Activated CD8-positive, alpha-beta memory T cell treated with anti-CD3 and anti-CD28 coated beads for 48 hours (primary cell): ENCODE measurements around the gene SETSIP.
"Not testable (repeated sequence)": the region's sequence is repeated elsewhere in the genome, so short reads cannot be mapped to it uniquely, and the experiment has no call there.

ENCODE experiments used
- DNase-seq, 3 experiments: peaks; one replicate each; pipeline ENCODE4 v3.0.0-alpha.2; 2020; ENCODE audit warnings: low read depth in 2 of 3, low spot score in 2 of 3

SETSIP gene

DNA sequence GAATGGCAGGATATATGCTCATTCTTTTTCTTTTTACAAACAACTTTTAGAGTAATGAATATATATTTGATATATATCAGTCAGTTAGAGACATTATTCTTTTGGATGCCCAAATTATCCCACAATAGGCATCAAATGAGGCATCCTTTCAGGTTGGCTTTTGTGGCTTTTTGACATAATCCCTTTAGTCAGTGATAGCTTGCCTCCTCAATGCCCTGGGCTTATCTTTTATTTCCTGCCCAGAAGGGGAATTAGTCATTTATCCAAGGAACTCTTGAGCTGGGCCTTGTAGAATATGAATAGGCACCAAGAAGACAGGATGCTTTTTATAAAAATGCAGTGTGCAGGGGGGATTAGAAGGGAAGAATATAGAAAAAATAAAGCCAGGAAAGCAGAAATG lies 23.3 kb downstream of the SETSIP start:
- no peak for DNase-seq

DNA sequence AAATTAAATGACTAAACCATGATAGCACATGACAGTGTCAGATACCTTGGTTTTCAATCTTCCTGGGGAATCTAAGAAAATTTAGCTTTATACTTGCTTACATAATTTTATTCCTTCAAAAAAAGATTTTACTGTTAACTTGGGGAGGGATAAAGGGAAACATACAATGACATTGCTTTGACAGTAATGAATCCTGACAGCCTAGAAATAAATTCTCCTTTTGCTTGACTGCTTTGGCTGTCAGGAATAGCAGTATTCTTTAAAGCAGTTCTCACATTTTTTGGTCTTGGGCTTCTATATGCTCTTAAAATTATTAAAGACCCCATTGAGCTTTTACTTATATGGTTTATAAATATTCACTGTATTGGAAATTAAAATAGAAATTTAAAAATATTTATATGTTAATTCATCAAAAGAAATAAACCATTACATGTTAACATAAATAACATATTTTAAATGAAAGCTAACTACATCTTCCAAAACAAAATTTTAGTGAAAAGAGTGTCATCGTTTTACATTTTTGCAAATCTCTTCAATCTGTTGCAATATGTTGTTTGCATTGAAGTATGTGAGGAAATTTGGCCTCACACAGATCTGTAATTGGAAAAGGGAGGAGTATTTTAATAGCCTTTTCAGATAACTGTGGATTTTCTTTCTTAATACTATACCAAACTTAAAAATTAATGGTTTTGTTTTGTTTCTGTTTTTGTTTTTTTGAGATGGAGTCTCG lies 29.3 kb downstream of the SETSIP start:
- no peak for DNase-seq

- DNase-seq: no peak
Measured at GRCh38 chr1:92043621-92044020, 31.6 kb downstream of the SETSIP start.

GRCh38 chr1:92040971-92041370 lies 34.2 kb downstream of the SETSIP start:
- no peak for DNase-seq

GRCh38 chr1:92038695-92039346 lies 36.4 kb downstream of the SETSIP start:
- DNase-seq: no peak

GRCh38 chr1:92037400-92037799 lies 37.8 kb downstream of the SETSIP start:
- DNase-seq: no peak

- no peak for DNase-seq
Measured at GRCh38 chr1:92031281-92032110, 43.7 kb downstream of the SETSIP start.

DNA sequence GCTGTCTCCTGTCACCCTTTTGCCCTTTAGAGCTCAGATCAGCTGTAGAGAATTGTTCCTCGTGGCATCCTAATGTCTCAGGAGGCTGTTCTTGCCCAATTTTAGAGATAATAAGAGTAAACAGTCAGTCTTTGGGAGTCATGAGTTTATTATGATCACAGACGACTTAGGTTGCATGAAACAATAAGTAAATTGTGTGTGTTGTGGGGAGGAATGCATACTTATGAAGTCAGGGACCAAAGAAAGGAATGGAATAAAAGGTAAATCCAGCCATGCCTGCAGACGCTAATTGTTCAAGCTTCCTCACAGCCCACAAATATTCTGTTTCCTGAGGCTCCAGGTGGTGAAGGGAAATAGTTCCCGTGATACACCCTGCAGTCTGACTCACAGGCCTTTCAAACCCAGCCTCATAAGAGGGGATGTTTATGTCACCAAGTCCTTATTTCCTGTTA lies 44.5 kb downstream of the SETSIP start:
- no peak for DNase-seq

GRCh38 chr1:92029241-92029922 lies 45.8 kb downstream of the SETSIP start:
- DNase-seq: no peak

GRCh38 chr1:92026806-92027205 lies 48.4 kb downstream of the SETSIP start:
- no peak for DNase-seq

GRCh38 chr1:92026042-92026441 lies 49.2 kb downstream of the SETSIP start:
- not testable (repeated sequence) for DNase-seq
